Fibroblast of skin of scalp (primary cell): Measurements from ENCODE around the gene GPR37.

Experiments
- DNase-seq: peaks from one replicate; pipeline ENCODE4 v3.0.0-alpha.2; 2013

Gene GPR37

DNA sequence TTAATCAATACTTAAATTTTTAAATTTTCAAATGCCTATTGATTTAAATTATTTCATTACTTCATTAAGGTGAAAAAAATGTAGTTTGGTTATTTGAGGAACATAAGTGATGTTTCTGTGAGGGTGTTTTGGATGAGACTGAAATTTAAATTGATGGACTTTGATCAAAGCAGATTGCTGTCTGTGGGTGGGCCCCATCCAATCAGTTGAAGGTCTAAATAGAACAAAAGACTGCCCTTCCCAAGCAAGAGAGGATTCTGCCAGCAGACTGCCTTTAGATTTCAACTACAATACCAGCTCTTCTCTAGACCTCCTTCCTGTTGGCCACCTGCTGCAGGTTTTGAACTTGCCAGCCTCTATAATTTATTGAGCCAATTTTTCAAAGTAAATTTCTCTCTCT, 14.5 kb upstream of the GPR37 start:
- no peak for DNase-seq

DNA sequence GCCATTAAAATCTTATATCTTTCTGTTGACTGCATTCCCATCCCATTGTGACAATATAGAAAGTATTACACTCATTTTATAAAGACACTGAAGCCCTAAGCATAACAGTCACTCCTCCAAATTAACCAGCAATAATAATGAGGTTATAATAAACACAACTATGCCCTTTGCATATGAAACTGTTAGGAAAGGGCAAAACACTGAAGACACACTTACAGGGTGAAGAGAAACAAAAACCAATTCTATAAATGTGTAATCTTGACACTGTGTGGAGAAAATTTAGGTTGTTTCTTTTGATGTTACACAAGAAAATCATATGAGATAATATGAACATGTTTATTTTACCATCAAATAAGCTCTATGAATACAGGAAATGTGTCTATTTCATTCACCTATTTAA, 14.0 kb upstream of the GPR37 start:
- no peak for DNase-seq

DNA sequence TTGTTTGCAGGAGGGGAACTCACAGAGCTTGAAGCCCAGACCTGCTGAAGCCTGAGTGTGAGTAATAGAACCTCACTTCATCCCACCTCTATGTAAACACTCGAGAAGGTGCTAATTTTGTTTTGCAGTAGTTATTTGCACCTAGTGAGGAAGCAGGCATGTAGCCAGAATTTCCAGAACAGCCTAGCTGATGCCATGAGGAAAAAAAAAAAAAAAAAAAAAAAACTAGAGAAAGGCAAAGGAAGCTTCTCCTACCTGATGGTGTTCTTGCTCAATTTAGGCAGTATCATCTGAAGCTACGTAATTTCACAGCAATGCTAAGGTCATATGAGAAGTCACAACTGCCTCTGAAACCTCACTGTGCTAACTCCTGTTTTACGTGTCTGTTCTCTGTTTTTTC, 13.6 kb upstream of the GPR37 start:
- no peak for DNase-seq

DNA sequence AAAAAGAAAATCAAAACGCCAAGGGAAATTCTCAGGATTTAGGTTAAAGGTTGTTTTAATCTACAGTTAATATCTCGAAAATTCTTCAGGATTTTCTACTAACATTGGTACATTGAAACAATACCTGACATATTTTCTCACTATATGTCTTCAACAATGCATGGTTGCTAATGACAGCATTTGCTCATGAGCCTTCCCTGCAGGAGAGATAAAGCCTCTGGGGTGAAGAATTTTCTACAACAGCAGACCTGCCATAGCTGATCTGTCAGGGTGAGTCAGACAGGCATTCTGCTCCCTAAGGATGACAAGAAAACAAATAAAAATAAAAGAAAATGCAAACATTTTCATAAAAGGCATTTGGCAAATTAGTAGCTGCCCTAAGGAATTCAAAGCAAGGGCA, 11.7 kb upstream of the GPR37 start:
- DNase-seq, result no peak

GRCh38 chr7:124776153-124776552, 10.6 kb upstream of the GPR37 start:
- no peak for DNase-seq

DNA sequence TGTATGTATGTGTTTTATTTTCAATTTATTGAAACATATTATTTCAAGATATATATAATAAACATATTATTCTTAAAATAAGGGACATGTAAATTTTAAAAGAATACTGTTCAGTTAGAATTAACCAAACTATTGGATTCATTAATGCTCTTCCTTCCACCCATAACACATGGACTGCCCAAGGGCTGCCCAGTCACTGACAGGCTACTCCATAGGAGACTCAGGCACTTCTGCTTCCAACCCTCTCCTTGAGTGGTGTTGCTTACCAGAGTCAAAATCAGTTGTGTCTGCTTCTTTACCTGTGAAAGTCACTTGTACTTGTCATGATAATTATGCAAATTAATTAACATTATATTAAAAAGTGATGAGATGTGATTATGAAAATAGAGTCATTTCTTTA, 9.8 kb upstream of the GPR37 start:
- no peak for DNase-seq

DNA sequence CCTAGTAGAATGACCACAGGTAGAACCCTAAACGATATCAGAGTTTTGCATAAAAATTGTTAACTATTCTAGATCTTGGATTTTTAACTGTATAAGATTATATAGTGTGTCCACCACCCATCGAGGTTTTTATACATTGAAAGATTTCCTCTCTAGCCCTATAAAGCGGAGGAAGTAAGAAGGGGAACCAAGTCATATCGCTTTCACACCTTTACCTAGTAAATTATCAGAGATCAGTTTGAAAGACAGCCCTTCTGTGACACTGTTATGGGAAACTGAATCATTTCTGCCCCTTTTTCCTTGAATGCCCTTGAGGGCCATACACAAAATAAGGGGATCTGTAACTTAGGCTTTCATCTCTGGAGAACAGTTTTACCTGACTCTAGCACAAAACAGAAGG, 8.3 kb upstream of the GPR37 start:
- DNase-seq, result no peak

DNA sequence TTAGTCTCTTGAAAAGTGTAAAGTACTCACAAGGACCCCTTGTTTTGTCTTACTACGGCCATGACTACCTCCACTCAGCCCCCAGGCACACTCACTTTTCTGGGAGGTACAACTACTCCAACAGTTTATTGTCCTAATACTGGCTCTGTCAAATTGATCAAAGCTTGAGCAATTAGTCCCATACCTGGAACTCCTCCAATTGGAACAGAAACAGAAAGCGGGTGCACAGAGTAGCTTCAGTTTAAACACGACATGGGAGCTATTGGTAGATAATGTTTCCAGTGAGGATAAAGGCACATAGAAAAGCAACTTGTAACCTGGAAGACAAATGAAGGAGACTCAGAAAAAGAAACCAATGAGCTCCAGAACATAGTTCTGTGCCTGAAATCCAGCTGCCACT, 7.7 kb upstream of the GPR37 start:
- no peak for DNase-seq

DNA sequence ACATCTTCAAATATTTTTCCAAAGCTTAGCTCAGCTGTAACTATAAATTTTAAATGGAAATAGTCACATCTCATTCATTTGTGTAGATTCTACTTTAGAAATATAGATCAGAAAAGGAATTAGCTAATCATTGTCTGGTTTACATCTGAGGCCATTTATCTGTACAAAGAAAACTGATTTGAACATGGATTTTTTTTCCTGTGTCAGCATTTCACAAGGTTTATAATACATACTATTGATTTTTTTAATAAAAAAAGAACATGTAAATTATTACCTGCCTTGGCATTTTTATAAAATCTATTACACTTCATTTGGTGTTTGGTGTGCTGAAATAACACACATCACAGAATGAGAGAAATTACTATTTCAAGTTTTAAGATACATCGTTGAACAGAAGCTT, 3.5 kb upstream of the GPR37 start:
- DNase-seq, result no peak

GRCh38 chr7:124768525-124768924, 2.9 kb upstream of the GPR37 start:
- DNase-seq, result no peak

DNA sequence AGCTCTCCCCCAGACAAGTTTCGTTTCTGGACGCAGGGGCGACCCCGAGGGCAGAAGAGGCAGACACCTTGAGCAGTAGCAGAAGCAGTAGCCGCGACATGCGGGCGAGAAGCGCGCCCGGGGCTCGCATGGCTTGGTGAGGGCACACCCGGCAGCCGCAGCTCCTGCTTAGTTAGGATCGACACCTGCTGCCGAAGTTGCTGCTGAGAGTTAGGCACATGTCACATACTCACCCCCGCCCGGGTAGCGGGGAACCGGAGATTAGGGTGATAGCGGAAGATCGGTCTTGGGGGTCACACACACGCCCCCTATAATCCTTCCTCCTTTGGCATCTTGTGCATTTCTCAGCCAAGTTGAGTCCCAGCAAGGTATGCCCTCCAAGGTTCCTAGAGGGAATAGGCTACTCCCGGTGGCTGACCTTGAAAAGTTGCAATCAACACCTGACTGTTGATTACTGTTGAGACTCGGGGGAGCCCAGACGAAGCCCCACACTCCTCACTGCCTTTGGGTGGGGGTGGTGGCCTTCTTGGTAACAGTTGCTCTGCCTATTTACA, 668 bp downstream of the GPR37 start:
- no peak for DNase-seq

DNA sequence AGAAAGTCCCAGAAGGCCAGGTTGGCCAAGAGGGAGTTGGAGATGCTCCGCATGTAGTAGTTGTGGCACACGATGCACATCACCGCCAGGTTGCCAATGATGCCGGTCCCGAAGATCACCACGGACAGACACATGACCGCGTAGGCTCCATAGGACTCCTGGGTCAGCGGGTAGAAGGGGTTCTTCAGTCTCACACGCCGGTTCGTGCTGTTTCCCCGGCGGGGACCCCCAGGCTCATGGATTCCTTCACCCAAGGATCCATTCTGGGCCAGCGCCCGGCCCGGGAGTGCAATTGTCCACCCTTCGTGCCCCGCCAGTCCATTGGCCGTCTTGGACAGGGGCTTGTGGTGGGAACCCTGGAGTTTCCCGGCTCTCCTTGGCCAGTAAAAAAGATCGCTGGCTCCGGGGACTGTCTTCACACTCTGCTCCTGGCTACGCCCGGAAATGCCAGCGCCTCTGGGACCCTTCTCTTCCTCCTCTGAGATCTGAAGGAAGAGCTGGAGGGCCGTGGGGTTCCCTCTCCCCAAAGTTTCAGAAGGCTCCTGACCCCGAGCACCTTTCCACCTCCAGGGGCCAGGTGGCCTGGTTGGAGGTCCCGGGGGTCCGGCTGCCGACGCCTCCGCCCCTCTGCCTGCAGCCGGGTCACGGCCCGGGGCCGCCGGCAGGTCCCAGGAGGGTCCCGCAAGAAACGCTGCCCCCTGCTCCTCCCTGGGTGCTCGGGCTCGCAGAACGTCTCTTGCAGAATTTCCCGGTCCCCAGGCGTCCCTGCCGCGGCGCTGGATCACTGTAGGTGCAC, 1.3 kb downstream of the GPR37 start:
- no peak for DNase-seq

DNA sequence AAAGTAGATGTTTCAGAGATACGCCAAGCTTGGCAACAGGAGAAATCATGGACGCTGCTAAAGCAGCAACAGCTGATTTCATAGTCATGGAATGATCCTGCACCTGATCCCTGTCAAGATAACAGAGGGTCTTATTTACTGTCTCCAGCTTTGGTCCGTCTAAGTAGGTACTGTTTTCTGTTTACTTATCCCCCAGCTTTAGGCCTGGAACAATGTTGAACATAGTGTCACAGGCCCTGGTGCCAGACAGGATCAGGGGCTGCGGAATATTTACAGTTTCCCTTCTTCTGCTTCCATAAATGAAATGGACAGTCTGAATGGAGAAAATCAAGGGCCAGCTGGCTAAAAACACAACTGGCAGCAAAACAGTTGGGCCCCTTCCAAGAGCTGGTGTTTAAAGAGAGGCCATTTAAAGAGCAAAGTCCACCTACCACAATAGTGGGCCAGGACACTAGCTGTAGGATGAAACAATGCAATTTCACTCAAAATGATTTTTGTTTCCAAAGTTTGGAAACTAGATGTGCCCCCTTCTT, 2.9 kb downstream of the GPR37 start:
- no peak for DNase-seq

DNA sequence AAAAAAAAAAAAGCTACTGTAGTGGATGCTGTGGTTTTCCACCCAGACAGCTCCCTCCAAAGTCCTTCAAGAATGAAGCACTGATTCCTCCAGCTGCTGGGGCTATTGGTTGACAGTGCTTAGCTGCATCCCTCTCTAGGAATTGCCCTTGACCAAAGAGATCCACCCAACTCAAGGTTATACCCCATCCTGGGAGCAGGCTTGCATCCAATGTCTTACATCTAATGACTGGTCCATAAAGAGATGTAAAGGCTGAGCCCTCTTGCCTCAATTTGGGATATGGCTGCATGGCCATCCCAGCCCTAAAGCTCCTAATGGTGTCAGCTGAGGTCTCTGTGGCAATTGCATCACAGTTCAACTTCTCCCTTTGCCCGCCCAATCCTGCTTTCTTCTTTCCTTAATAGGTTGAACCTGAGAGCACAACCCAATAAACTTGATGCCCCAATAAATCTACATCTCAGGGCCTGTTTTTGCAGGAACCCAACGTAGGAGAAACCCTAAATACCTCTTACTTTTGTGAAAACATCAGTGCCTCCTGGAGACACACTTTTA, 4.4 kb downstream of the GPR37 start:
- no peak for DNase-seq

GRCh38 chr7:124758327-124758726, 7.3 kb downstream of the GPR37 start:
- no peak for DNase-seq

DNA sequence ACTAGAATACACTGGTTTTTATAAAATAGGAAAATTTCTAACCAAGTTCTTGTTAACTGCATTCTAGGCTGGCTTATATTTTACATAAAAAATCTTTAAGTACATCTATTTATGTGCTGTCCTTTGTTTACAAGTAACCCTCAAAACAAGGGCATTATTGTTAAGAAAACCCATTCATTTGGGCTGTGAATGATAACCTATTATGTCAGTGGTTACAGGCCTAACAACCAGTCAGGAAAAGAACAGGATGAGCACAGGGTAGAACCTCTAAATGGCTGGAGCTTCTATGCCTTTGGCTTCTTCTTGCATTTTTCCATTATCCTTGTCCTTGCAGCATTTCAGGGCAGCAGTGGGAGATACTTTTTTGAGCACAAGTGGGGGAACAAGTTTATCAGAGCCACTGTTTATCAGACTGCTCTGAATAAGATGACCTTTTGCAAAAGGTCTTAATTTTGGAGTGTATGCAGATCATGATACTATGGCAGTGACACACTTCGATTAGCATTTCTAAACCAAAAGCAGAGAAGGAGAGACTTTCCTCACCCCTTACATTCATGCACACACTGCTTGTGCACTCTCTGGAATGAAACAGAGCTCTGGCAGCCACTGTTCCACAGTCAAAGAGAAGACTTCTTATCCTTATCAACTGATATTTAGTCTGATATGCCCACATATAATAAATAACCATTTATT, 10.9 kb downstream of the GPR37 start:
- no peak for DNase-seq

GRCh38 chr7:124752310-124752709, 13.3 kb downstream of the GPR37 start:
- DNase-seq, result no peak

DNA sequence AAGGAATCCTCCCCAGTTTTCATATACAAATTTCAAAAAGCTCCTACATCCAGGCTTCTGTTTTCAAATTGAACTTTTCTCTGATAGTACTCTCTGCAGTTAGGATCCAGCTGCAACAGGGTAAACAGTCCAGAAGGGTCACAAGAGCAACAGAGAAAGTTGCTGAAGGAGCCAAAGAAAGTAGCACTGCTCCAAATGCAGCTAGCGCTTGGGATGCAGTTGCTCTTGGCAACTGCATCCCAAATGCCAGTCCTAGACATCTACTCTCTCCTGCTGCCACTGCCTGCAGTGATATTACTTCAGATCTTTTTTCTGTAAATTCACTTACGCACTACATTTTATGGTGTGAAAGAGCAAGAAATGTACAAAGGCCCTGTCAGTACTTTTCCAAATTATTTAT, 14.6 kb downstream of the GPR37 start:
- DNase-seq, result no peak

DNA sequence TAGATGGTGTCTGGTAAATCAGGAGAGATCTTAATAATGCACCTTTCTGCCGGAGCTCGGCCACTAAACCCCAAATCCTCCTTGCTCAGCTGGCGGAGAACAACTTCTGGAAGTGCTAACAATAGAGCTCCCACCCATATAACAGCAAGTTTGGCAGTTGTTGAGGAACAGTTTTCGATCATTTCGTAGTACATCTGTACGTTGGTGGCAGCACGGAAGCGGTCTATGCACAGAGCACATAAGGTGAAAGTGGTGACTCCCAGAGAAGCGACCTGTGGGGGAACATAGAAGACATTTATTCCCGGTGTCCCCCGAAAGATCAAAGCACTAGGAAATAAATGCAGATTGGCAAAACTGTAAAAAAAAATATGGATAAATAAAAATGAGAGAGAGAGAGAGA, 18.5 kb downstream of the GPR37 start:
- no peak for DNase-seq

- no peak for DNase-seq
Observed at GRCh38 chr7:124738639-124739038, 27.0 kb downstream of the GPR37 start.

GRCh38 chr7:124737760-124738300, 27.8 kb downstream of the GPR37 start:
- no peak for DNase-seq

DNA sequence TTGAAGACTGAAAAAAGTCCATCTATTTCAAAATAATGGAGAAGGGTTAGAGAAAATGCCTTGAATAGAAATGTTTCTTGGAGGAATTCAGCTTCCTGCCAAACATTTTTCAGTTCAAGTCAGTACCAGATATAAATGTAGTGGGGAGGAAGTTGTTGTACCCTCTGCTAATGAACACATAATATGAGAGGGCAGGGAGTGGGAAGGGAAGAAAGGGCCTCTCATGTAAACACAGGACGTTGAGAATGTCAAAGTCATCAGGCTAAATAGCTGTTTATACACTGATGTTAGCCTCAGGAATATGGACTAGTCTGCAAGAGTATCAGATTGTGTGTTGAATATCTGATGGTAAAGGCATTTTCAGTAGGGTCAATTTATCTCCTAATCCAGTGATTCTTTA, 37.0 kb downstream of the GPR37 start:
- no peak for DNase-seq

GRCh38 chr7:124724507-124725192, 40.9 kb downstream of the GPR37 start:
- DNase-seq, result no peak
